Measurements from ENCODE around the gene EFL1. TPM values are rescaled to one million over a fixed set of nuclear protein-coding genes. Genes with fewer than 3 reads are reported as not detected.
"Not testable (repeated sequence)": the region's sequence is repeated elsewhere in the genome, so short reads cannot be mapped to it uniquely, and the experiment has no call there.

EFL1 gene
- total and polyA plus RNA-seq, 2 of the 8 experiments (the other 6 are each of a cell fraction or from before 2014, with no cell fraction given): 10.8 to 31.5 TPM

- H2BK12ac ChIP-seq (ENCODE audit: low read depth, low read length); H3K4me2 ChIP-seq (ENCODE audit: insufficient read depth in 1 of 2, low read depth in 2 of 2, low read length in 2 of 2); H3K9me3 ChIP-seq (ENCODE audit: insufficient read depth in 2 of 2, low read depth in 1 of 2, low read length in 1 of 2); H3K4ac ChIP-seq (replicated peaks; ENCODE audit: insufficient read length, low read depth, low read length); H3K9ac ChIP-seq (replicated peaks in 1 of 4; ENCODE audit: extremely low read depth in 1 of 4, low read depth in 3 of 4, low read length in 3 of 4); H3K36me3 ChIP-seq (ENCODE audit: control insufficient read depth in 2 of 4, insufficient read depth in 4 of 4, low read length in 3 of 4); FAIRE-seq; H3K18ac ChIP-seq (ENCODE audit: extremely low read depth, low read length); H2BK15ac ChIP-seq (ENCODE audit: low read length); H4K8ac ChIP-seq (ENCODE audit: extremely low read depth, insufficient read depth, low read length); H3K27ac ChIP-seq (ENCODE audit: low read depth, low read length); H3K4me3 ChIP-seq (ENCODE audit: extremely low read depth in 1 of 4, insufficient read depth in 2 of 4, low read depth in 3 of 4, low read length in 4 of 4); H3K14ac ChIP-seq (ENCODE audit: insufficient read length); H3K79me2 ChIP-seq (ENCODE audit: control insufficient read depth in 1 of 2, insufficient read depth in 2 of 2, low read length in 2 of 2); H3K4me1 ChIP-seq (replicated peaks in 1 of 4; ENCODE audit: control insufficient read depth in 3 of 4, insufficient read depth in 4 of 4, low read length in 3 of 4); H2AFZ ChIP-seq (ENCODE audit: low read length); H3K56ac ChIP-seq (replicated peaks; ENCODE audit: insufficient read length, low read depth, low read length); H3K27me3 ChIP-seq (replicated peaks in 1 of 4; ENCODE audit: control insufficient read depth in 3 of 4, extremely low read depth in 1 of 4, insufficient read depth in 3 of 4, low read length in 3 of 4); H3K23ac ChIP-seq (ENCODE audit: insufficient read length); DNase-seq (ENCODE audit: low read depth in 1 of 2, low spot score in 2 of 2); H4K91ac ChIP-seq (replicated peaks; ENCODE audit: insufficient read length, low read length); H2AK5ac ChIP-seq (ENCODE audit: low read depth, low read length); POLR2A ChIA-PET (ENCODE audit: partially characterized antibody); H3K23me2 ChIP-seq (ENCODE audit: low read depth, low read length); H2BK120ac ChIP-seq (replicated peaks; ENCODE audit: low read depth, low read length); H2BK20ac ChIP-seq (ENCODE audit: low read length); H2BK5ac ChIP-seq (ENCODE audit: low read depth, low read length); CTCF ChIA-PET (ENCODE audit: partially characterized antibody); H4K20me1 ChIP-seq (replicated peaks in 1 of 2; ENCODE audit: control insufficient read depth in 1 of 2, insufficient read depth in 2 of 2, low read length in 2 of 2); H4K5ac ChIP-seq (ENCODE audit: insufficient read length, low read depth, low read length); H3K79me1 ChIP-seq (ENCODE audit: low read depth, low read length): not testable (repeated sequence)
- WGBS, 2 experiments (ENCODE audit: extremely low coverage in 1 of 2, insufficient coverage in 1 of 2, insufficient read length in 1 of 2, insufficient replicate concordance in 2 of 2, low coverage in 1 of 2, low lambda C conversion rate in 2 of 2, missing lambda C conversion rate in 1 of 2): 86% methylated on average over 3 of the region's 3 CpGs; no CpG with 5 or more reads in 1 of the 2 experiments
These were observed 52.4 kb downstream of the EFL1 start for GRCh38 chr15:82210066-82210597.

GRCh38 chr15:82204575-82204974 is 58.0 kb downstream of the EFL1 start:
- H3K27ac ChIP-seq (ENCODE audit: low read depth, low read length); H3K4me3 ChIP-seq (ENCODE audit: extremely low read depth in 1 of 4, insufficient read depth in 2 of 4, low read depth in 3 of 4, low read length in 4 of 4); H4K8ac ChIP-seq (ENCODE audit: extremely low read depth, insufficient read depth, low read length); H2BK12ac ChIP-seq (ENCODE audit: low read depth, low read length); H3K4ac ChIP-seq (replicated peaks; ENCODE audit: insufficient read length, low read depth, low read length); H4K20me1 ChIP-seq (replicated peaks in 1 of 2; ENCODE audit: control insufficient read depth in 1 of 2, insufficient read depth in 2 of 2, low read length in 2 of 2); H3K18ac ChIP-seq (ENCODE audit: extremely low read depth, low read length); H3K9ac ChIP-seq (replicated peaks in 1 of 4; ENCODE audit: extremely low read depth in 1 of 4, low read depth in 3 of 4, low read length in 3 of 4); H2AFZ ChIP-seq (ENCODE audit: low read length); H3K27me3 ChIP-seq (replicated peaks in 1 of 4; ENCODE audit: control insufficient read depth in 3 of 4, extremely low read depth in 1 of 4, insufficient read depth in 3 of 4, low read length in 3 of 4); H3K23ac ChIP-seq (ENCODE audit: insufficient read length); H2BK20ac ChIP-seq (ENCODE audit: low read length); POLR2A ChIA-PET (ENCODE audit: partially characterized antibody); H4K91ac ChIP-seq (replicated peaks; ENCODE audit: insufficient read length, low read length); H2BK5ac ChIP-seq (ENCODE audit: low read depth, low read length); H3K14ac ChIP-seq (ENCODE audit: insufficient read length); H3K4me1 ChIP-seq (replicated peaks in 1 of 4; ENCODE audit: control insufficient read depth in 3 of 4, insufficient read depth in 4 of 4, low read length in 3 of 4); DNase-seq (ENCODE audit: low read depth in 1 of 2, low spot score in 2 of 2); H3K4me2 ChIP-seq (ENCODE audit: insufficient read depth in 1 of 2, low read depth in 2 of 2, low read length in 2 of 2); H3K36me3 ChIP-seq (ENCODE audit: control insufficient read depth in 2 of 4, insufficient read depth in 4 of 4, low read length in 3 of 4); H2BK15ac ChIP-seq (ENCODE audit: low read length); H3K56ac ChIP-seq (replicated peaks; ENCODE audit: insufficient read length, low read depth, low read length); H3K79me1 ChIP-seq (ENCODE audit: low read depth, low read length); H3K9me3 ChIP-seq (ENCODE audit: insufficient read depth in 2 of 2, low read depth in 1 of 2, low read length in 1 of 2); H4K5ac ChIP-seq (ENCODE audit: insufficient read length, low read depth, low read length); H2BK120ac ChIP-seq (replicated peaks; ENCODE audit: low read depth, low read length); H3K23me2 ChIP-seq (ENCODE audit: low read depth, low read length); H3K79me2 ChIP-seq (ENCODE audit: control insufficient read depth in 1 of 2, insufficient read depth in 2 of 2, low read length in 2 of 2); H2AK5ac ChIP-seq (ENCODE audit: low read depth, low read length); CTCF ChIA-PET (ENCODE audit: partially characterized antibody): not testable (repeated sequence)
- 92% methylated on average over 2 of the region's 2 CpGs; no CpG with 5 or more reads in 1 of the 2 experiments for WGBS, 2 experiments (ENCODE audit: extremely low coverage in 1 of 2, insufficient coverage in 1 of 2, insufficient read length in 1 of 2, insufficient replicate concordance in 2 of 2, low coverage in 1 of 2, low lambda C conversion rate in 2 of 2, missing lambda C conversion rate in 1 of 2)
- FAIRE-seq: peak; percentile 78
